Measurements from ENCODE around the gene ANKRD18B. TPM values are rescaled to one million over a fixed set of nuclear protein-coding genes. Genes with fewer than 3 reads are reported as not detected.
"Not testable (repeated sequence)": the region's sequence is repeated elsewhere in the genome, so short reads cannot be mapped to it uniquely, and the experiment has no call there.

ANKRD18B gene
- total and polyA plus RNA-seq, 8 donors: 0.51 to 1.7 (median 0.70) TPM; not detected in 2

DNA sequence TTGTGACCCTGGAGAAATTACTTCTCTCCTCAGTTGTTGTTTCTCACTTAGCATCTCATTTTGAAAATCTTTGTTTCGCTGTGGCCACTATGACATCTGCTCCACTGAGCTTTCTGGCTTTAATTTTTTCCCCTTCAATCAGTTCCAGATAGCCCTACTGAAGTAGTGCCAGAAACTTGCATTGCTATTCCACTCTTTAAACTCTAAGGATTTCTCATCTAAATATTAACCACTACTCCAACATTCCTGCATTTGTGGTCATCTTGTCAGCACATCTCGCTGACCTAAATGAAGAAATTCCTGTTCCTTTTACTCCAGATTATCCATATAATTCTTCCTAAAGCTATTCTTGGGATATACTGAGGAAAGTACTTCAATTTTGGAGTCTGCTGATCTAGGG is 35.0 kb upstream of the ANKRD18B start:
- H3K27ac ChIP-seq: no peak overlapping the region
- FAIRE-seq (no peak), ATAC-seq (no peak), DNase-seq (no peak)
- intact Hi-C loops (cut with DNase I): no loop called here
- peaks cover 5 to 7% (median 5%) of the 10 kb centered on the region in 3 donors for H3K4me1 ChIP-seq
- no peak overlapping the region for H3K4me3 ChIP-seq
- WGBS, 2 donors: 61 to 66% methylated on average over 2 of the region's 2 CpGs
- no peaks in the 10 kb centered on the region for H3K9me3 ChIP-seq
- H3K36me3 ChIP-seq: no peaks in the 10 kb centered on the region
- TF ChIP-seq, protein P1, sequence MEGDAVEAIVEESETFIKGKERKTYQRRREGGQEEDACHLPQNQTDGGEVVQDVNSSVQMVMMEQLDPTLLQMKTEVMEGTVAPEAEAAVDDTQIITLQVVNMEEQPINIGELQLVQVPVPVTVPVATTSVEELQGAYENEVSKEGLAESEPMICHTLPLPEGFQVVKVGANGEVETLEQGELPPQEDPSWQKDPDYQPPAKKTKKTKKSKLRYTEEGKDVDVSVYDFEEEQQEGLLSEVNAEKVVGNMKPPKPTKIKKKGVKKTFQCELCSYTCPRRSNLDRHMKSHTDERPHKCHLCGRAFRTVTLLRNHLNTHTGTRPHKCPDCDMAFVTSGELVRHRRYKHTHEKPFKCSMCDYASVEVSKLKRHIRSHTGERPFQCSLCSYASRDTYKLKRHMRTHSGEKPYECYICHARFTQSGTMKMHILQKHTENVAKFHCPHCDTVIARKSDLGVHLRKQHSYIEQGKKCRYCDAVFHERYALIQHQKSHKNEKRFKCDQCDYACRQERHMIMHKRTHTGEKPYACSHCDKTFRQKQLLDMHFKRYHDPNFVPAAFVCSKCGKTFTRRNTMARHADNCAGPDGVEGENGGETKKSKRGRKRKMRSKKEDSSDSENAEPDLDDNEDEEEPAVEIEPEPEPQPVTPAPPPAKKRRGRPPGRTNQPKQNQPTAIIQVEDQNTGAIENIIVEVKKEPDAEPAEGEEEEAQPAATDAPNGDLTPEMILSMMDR (IDR thresholded peaks at IDR 0.05): no peak
- H3K27me3 ChIP-seq: no peaks in the 10 kb centered on the region

DNA sequence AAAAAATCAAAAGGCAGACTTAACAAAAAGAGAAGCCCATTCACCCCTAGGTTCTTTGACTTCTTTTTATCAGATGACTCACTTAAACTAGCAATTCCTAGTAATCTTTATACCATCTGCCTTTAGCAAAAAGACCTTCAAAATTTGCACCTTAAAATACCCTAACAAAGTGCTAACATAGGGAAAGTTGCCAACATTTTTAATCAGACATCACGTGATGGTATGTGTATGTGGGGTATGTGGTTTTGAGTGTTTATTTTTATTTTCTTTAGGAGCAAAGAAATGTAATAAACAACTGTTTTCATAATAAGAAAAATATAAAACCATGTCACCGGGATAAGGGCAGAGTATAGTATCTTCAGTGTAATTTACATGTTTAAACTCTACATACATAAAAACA is 30.2 kb upstream of the ANKRD18B start:
- intact Hi-C loops (cut with DNase I): not testable (repeated sequence)
- 16 to 18% methylated on average over 2 of the region's 2 CpGs for WGBS, 2 donors

DNA sequence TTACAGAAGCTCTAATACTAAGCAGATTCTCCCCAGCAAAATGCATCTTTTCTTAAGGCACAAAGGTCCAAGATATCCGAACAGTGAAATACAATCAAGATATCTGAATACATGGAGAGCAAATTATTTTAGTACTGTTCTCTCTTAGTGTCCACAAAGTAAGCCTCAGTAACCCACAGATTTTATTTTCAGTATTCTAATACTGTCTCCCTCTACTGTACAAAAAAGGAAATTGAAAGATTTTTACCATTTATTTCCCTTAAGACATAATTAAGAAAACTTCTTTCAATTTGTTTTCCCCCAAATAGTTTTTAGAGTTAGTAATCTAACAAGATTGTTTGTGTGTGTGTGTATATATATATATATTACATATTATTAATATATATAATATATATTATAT is 25.7 kb upstream of the ANKRD18B start:
- no peak overlapping the region for H3K27ac ChIP-seq
- no peak for DNase-seq
- intact Hi-C loops (cut with DNase I): no loop called here

More for the DNA sequence above, 30.2 kb upstream of the ANKRD18B start:
- not testable (repeated sequence) for H3K4me3 ChIP-seq, DNase-seq, H3K27me3 ChIP-seq, FAIRE-seq, H3K36me3 ChIP-seq, H3K4me1 ChIP-seq, H3K9me3 ChIP-seq
- H3K27ac ChIP-seq: peak overlapping the region in 1 of 4 donors; percentile 39
- ATAC-seq: peak in 3 of 4 donors; percentile 9 to 27 (median 9)

DNA sequence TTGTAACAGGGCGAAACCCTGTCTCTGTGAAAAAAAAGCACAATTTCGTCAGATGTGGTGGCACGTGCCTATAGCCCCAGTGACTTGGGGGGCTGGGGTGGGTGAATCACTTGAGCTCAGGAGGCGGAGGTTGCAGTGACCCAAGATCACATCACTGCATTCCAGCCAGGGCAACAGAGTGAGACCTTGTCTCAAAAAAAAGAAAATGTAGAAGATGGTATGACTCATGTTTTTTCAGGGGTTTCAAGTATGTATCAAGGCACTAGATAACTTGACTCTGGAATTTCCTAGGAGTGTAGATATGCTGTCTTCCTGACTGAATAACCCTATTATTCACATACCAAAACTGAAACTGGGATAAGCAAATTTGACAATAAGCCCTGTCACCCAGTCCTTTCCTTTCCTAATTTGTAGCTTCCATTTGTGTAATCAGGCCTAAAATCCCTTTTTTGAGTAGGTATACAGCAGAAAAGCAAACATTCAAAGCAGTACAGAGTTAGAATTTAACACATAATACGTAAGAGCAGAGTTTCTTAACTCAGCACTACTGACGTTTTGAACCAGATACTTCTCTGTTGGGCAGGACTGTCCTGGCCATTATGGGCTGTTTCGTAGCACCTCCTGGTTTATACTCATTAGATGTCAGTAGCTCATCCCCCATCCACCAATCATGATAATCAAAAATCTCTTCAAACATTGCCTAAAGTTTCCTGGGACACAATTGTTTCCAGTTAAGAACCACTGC is 17.3 kb upstream of the ANKRD18B start:
- no peak for FAIRE-seq
- peak in 1 of 4 donors; percentile 29 for ATAC-seq
- WGBS, 2 donors: 76 to 86% methylated on average over 7 of the region's 7 CpGs

More for the DNA sequence above, 25.7 kb upstream of the ANKRD18B start:
- no peaks in the 10 kb centered on the region for H3K9me3 ChIP-seq
- no peak for ATAC-seq
- no peaks in the 10 kb centered on the region for H3K36me3 ChIP-seq
- WGBS, 2 donors: 41 to 54% methylated on average over 1 of the region's 1 CpG
- peak; percentile 93 for FAIRE-seq
- H3K27me3 ChIP-seq: no peaks in the 10 kb centered on the region
- TF ChIP-seq, protein P1 (IDR thresholded peaks at IDR 0.05): no peak
- H3K4me3 ChIP-seq: no peak overlapping the region
- H3K4me1 ChIP-seq: peaks cover 6 to 8% (median 8%) of the 10 kb centered on the region in 3 donors

DNA sequence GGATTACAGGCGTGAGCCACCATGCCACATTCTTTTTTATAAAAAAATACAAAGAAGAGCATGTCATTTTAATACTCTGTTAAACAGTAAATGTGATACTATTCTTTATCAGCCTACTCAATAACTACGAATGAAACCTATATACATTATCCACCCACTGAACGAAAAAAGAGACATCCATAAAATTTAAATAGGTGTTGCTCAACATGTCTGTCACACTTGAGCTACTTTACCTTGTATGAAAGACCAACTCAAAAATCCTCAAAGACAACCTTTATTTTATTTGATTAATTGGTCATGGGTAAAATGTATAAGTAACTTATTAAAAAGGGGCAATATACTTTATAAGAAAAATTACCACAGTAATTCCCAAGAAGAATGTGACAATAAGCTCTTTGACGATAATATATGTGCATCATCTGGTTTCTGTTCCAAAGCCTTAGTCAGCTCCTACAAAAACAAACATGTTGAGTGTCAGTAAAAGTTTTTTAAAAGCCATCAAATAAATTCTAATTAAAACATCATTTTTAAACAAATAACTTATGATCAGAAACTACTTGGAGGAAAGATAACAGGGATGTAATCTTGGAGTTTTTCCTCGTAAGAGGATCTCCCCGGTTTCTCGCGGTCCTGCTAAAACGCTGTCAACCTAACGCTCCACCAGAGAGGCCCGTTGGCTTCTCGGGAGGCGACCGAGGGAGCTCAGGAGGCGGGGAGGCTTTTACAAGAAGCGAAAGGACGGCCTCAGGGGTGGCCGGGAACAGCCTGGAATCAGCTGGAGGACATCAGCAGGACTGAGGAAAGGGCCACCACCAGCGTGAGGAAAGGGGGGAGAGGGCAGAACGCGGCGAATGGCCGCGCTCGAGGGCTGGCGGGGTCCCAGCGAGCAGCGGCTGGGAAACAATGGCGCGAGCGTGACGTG is 13.5 kb upstream of the ANKRD18B start:
- ATAC-seq (peak; percentile 87 to 91 (median 90)), FAIRE-seq (peak; percentile 83), DNase-seq (peak; percentile 24 to 80 (median 52))
- peaks cover 0 to 3% (median 0%) of the 10 kb centered on the region in 3 donors for H3K4me1 ChIP-seq
- H3K27me3 ChIP-seq: no peaks in the 10 kb centered on the region
- intact Hi-C loops (cut with DNase I): no loop called here
- no peaks in the 10 kb centered on the region for H3K36me3 ChIP-seq
- no peaks in the 10 kb centered on the region for H3K9me3 ChIP-seq
- WGBS, 2 donors: 6 to 9% methylated on average over 32 of the region's 32 CpGs
- TF ChIP-seq, protein P1 (IDR thresholded peaks at IDR 0.05): no peak
- peak overlapping the region; percentile 65 to 85 (median 74) for H3K27ac ChIP-seq
- peak overlapping the region; percentile 37 to 51 (median 42) for H3K4me3 ChIP-seq

More for the DNA sequence above, 17.3 kb upstream of the ANKRD18B start:
- Histone ChIP-seq H3K36me3 (no peaks in the 10 kb centered on the region), H3K27me3 (no peaks in the 10 kb centered on the region), H3K4me1 (peaks cover 0 to 3% (median 0%) of the 10 kb centered on the region in 3 donors), H3K4me3 (no peak overlapping the region), H3K9me3 (no peaks in the 10 kb centered on the region), H3K27ac (no peak overlapping the region)
- DNase-seq: no peak
- intact Hi-C loops (cut with DNase I): no loop called here
- TF ChIP-seq, protein P1 (IDR thresholded peaks at IDR 0.05): no peak

DNA sequence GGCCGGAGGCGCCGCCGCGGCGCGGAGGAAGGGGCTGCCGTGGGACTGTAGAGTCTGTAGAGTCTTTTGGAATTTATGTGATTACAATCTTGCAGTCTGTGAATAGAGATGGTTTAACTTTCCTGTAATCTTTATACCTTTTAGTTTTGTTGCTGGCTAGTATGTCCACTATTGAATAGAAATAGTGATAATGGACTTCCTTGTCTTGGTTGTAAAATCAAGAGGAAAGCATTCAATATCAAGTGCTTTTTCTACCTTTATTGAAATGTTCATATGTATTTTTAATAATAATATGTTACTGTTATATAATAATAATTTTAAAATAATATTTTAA is 12.9 kb upstream of the ANKRD18B start:
- H3K4me1 ChIP-seq; H3K36me3 ChIP-seq; DNase-seq; intact Hi-C loops (cut with DNase I); H3K9me3 ChIP-seq; H3K27me3 ChIP-seq: not testable (repeated sequence)
- 1 to 2% methylated on average over 8 of the region's 8 CpGs for WGBS, 2 donors
- FAIRE-seq: peak; percentile 65
- ATAC-seq: peak in 1 of 4 donors; percentile 22
- Histone ChIP-seq H3K27ac (peak overlapping the region; percentile 65 to 85 (median 74)), H3K4me3 (peak overlapping the region; percentile 37 to 51 (median 42))

DNA sequence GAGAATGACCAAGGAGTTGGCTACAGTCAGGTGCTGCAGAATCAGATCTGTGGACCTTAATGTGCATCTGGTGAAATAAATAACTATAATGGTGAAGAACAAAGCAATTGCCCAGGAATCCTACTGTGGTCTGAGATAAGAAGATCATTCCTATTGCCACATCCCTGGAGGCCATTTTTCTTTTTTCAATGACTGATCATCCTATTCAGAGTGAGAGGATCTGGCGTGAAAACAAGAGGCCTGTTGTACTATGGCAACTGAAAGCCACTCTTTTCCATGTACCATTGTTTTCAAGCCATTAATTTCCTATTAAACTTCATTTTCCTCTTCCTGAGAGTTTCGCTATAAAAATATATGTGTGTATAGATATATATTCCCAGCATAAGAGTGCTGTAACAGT is 11.5 kb upstream of the ANKRD18B start:
- ATAC-seq; H3K4me1 ChIP-seq; DNase-seq; H3K27ac ChIP-seq; H3K9me3 ChIP-seq; H3K27me3 ChIP-seq; H3K4me3 ChIP-seq; FAIRE-seq; intact Hi-C loops (cut with DNase I); H3K36me3 ChIP-seq: not testable (repeated sequence)
- 89 to 94% methylated on average over 2 of the region's 2 CpGs for WGBS, 2 donors
